H1 (cell line): ENCODE measurements around the gene STX10. TPM values are rescaled to one million over a fixed set of nuclear protein-coding genes. Genes with fewer than 3 reads are reported as not detected.

ENCODE experiments used
- CTCF ChIA-PET: fragments of 300-600 bp; sonication (Branson Sonifier 250); formaldehyde crosslinking; loops from one replicate; lab custom pipeline; 2021; ENCODE audit not compliant: partially characterized antibody; lab: Charles Lee
- POLR2A ChIA-PET: fragments of 300-600 bp; sonication (Branson Sonifier 250); formaldehyde crosslinking; loops from one replicate; lab custom pipeline; 2021; ENCODE audit warnings: inconsistent platforms; ENCODE audit not compliant: partially characterized antibody; lab: Charles Lee
- DNase-seq, 2 experiments: peaks; one replicate each; pipeline versions ENCODE4 v3.0.0 to v3.0.0-alpha.2; 2010 to 2022; ENCODE audit warnings: low spot score in 2 of 2, low read depth in 1 of 2, mixed read lengths in 1 of 2
- FAIRE-seq: peaks from 2 replicates; lab custom pipeline; 2011; peaks lifted over from hg19 to GRCh38; lab: Jason Lieb, UNC
- H2AFZ ChIP-seq: 2 replicates; pipeline ENCODE4 v1.8.1; 2012; ENCODE audit warnings: low read length, inconsistent platforms
- H2AK5ac ChIP-seq: 2 replicates; pipeline ENCODE4 v1.6.1; 2013; ENCODE audit warnings: low read depth, low read length
- H2BK120ac ChIP-seq: replicated peaks from 2 replicates; pipeline ENCODE3; 2013; ENCODE audit warnings: low read depth, low read length, inconsistent platforms
- H2BK12ac ChIP-seq: 2 replicates; pipeline ENCODE4 v1.6.1; 2013; ENCODE audit warnings: low read depth, low read length
- H2BK15ac ChIP-seq: 2 replicates; pipeline ENCODE4 v1.6.1; 2013; ENCODE audit warnings: low read length
- H2BK20ac ChIP-seq: 2 replicates; pipeline ENCODE4 v1.6.1; 2013; ENCODE audit warnings: low read length
- H2BK5ac ChIP-seq: 2 replicates; pipeline ENCODE4 v1.6.1; 2013; ENCODE audit warnings: low read depth, low read length
- H3K14ac ChIP-seq: 2 replicates; pipeline ENCODE4 v1.6.1; 2013; ENCODE audit warnings: inconsistent platforms; ENCODE audit not compliant: insufficient read length
- H3K18ac ChIP-seq: 2 replicates; pipeline ENCODE4 v1.6.1; 2013; ENCODE audit warnings: low read length; ENCODE audit errors: extremely low read depth
- H3K23ac ChIP-seq: 2 replicates; pipeline ENCODE4 v1.6.1; 2013; ENCODE audit warnings: inconsistent platforms; ENCODE audit not compliant: insufficient read length
- H3K23me2 ChIP-seq: 2 replicates; pipeline ENCODE4 v1.6.1; 2013; ENCODE audit warnings: low read depth, low read length
- H3K27ac ChIP-seq: 2 replicates; pipeline ENCODE4 v1.6.1; 2011; ENCODE audit warnings: low read depth, low read length, inconsistent platforms
- H3K27me3 ChIP-seq, 4 experiments: replicated peaks in 1 of 4; 1 replicate in 1 of 4; 2 replicates in 3 of 4; pipeline versions ENCODE4 v1.6.1 to v1.8.1; 2011 to 2013; ENCODE audit warnings: low read length in 3 of 4, mild to moderate bottlenecking in 3 of 4, inconsistent platforms in 2 of 4, mixed read lengths in 2 of 4, moderate library complexity in 1 of 4; ENCODE audit not compliant: control insufficient read depth in 3 of 4, insufficient read depth in 3 of 4; ENCODE audit errors: extremely low read depth in 1 of 4
- H3K36me3 ChIP-seq, 4 experiments: 2 replicates each; pipeline versions ENCODE4 v1.6.1 to v1.8.1; 2011 to 2013; ENCODE audit warnings: mild to moderate bottlenecking in 4 of 4, low read length in 3 of 4, moderate library complexity in 2 of 4, control low read depth in 1 of 4, inconsistent platforms in 1 of 4; ENCODE audit not compliant: insufficient read depth in 4 of 4, control insufficient read depth in 2 of 4
- H3K4ac ChIP-seq: replicated peaks from 2 replicates; pipeline ENCODE3; 2013; ENCODE audit warnings: low read length, low read depth, mixed read lengths, inconsistent platforms; ENCODE audit not compliant: insufficient read length
- H3K4me1 ChIP-seq, 4 experiments: replicated peaks in 1 of 4; 1 replicate in 1 of 4; 2 replicates in 3 of 4; pipeline versions ENCODE4 v1.6.1 to v1.8.1; 2011 to 2013; ENCODE audit warnings: low read length in 3 of 4, inconsistent platforms in 2 of 4, mixed read lengths in 1 of 4; ENCODE audit not compliant: insufficient read depth in 4 of 4, control insufficient read depth in 3 of 4
- H3K4me2 ChIP-seq, 2 experiments: 2 replicates each; pipeline versions ENCODE4 v1.6.1 to v1.8.1; 2011 to 2013; ENCODE audit warnings: low read depth in 2 of 2, low read length in 2 of 2, control low read depth in 1 of 2, inconsistent platforms in 1 of 2, mild to moderate bottlenecking in 1 of 2; ENCODE audit not compliant: insufficient read depth in 1 of 2
- H3K4me3 ChIP-seq, 4 experiments: fragments of 200-600, 300-600 bp in 1 of 4; sonication (generic), shearing (Covaris generic), sonication (Bioruptor Twin) in 1 of 4; 2 replicates each; pipeline versions ENCODE4 v1.5.1 to v1.8.1; 2011 to 2016; ENCODE audit warnings: low read length in 4 of 4, low read depth in 3 of 4, control low read depth in 2 of 4, inconsistent platforms in 2 of 4, mild to moderate bottlenecking in 2 of 4, mixed read lengths in 1 of 4, moderate library complexity in 1 of 4; ENCODE audit not compliant: insufficient read depth in 2 of 4; ENCODE audit errors: extremely low read depth in 1 of 4
- H3K56ac ChIP-seq: replicated peaks from 2 replicates; pipeline ENCODE3; 2013; ENCODE audit warnings: low read depth, mild to moderate bottlenecking, mixed read lengths, low read length, inconsistent platforms; ENCODE audit not compliant: insufficient read length
- H3K79me1 ChIP-seq: 2 replicates; pipeline ENCODE4 v1.6.1; 2013; ENCODE audit warnings: low read depth, low read length, control low read depth
- H3K79me2 ChIP-seq, 2 experiments: 2 replicates each; pipeline versions ENCODE4 v1.6.1 to v1.8.1; 2012 to 2013; ENCODE audit warnings: low read length in 2 of 2, mild to moderate bottlenecking in 2 of 2, inconsistent platforms in 1 of 2; ENCODE audit not compliant: insufficient read depth in 2 of 2, control insufficient read depth in 1 of 2
- H3K9ac ChIP-seq, 4 experiments: replicated peaks in 1 of 4; 1 replicate in 1 of 4; 2 replicates in 3 of 4; pipeline versions ENCODE4 v1.6.1 to v1.8.1; 2011 to 2013; ENCODE audit warnings: low read depth in 3 of 4, low read length in 3 of 4, control low read depth in 2 of 4, mild to moderate bottlenecking in 2 of 4, moderate library complexity in 2 of 4, inconsistent platforms in 1 of 4; ENCODE audit errors: extremely low read depth in 1 of 4
- H3K9me3 ChIP-seq, 2 experiments: 2 replicates each; pipeline versions ENCODE4 v1.6.1 to v1.8.1; 2012 to 2013; ENCODE audit warnings: mild to moderate bottlenecking in 2 of 2, moderate library complexity in 2 of 2, control low read depth in 1 of 2, inconsistent platforms in 1 of 2, low read depth in 1 of 2, low read length in 1 of 2, mixed read lengths in 1 of 2; ENCODE audit not compliant: insufficient read depth in 2 of 2
- H4K20me1 ChIP-seq, 2 experiments: replicated peaks in 1 of 2; 2 replicates each; pipeline versions ENCODE3 to v1.8.1; 2011 to 2013; ENCODE audit warnings: inconsistent platforms in 2 of 2, low read length in 2 of 2, mild to moderate bottlenecking in 1 of 2; ENCODE audit not compliant: insufficient read depth in 2 of 2, control insufficient read depth in 1 of 2
- H4K5ac ChIP-seq: 2 replicates; pipeline ENCODE4 v1.6.1; 2013; ENCODE audit warnings: low read length, low read depth, mixed read lengths, inconsistent platforms; ENCODE audit not compliant: insufficient read length
- H4K8ac ChIP-seq: 2 replicates; pipeline ENCODE4 v1.8.0; 2013; ENCODE audit warnings: mild to moderate bottlenecking, moderate library complexity, low read length, inconsistent platforms; ENCODE audit not compliant: insufficient read depth; ENCODE audit errors: extremely low read depth
- H4K91ac ChIP-seq: replicated peaks from 2 replicates; pipeline ENCODE3; 2013; ENCODE audit warnings: low read length, mixed read lengths, inconsistent platforms; ENCODE audit not compliant: insufficient read length
- BACH1 ChIP-seq: IDR thresholded peaks from 2 replicates; pipeline ENCODE4 v1.6.1; 2012; ENCODE audit warnings: low read length, improper control_type of control experiment
- CHD1 ChIP-seq: IDR thresholded peaks from 2 replicates; pipeline ENCODE4 v1.6.1; 2012; ENCODE audit warnings: low read depth, low read length, improper control_type of control experiment
- CREB1 ChIP-seq: IDR thresholded peaks from 2 replicates; pipeline ENCODE4 v1.6.1; 2012; ENCODE audit warnings: inconsistent platforms
- EGR1 ChIP-seq: IDR thresholded peaks from 2 replicates; pipeline ENCODE4 v1.6.1; 2011; ENCODE audit warnings: low read depth, low read length, borderline replicate concordance
- FOSL1 ChIP-seq: IDR thresholded peaks from 2 replicates; pipeline ENCODE4 v1.6.1; 2011; ENCODE audit warnings: mild to moderate bottlenecking, low read depth, low read length, moderate library complexity; ENCODE audit not compliant: insufficient read depth
- KDM1A ChIP-seq: fragments of 200-600, 300-600 bp; sonication (generic); IDR thresholded peaks from 2 replicates; pipeline ENCODE4 v1.7.1; 2016; ENCODE audit warnings: mild to moderate bottlenecking, low read length, borderline replicate concordance
- PHF8 ChIP-seq: fragments of 200-600 bp; sonication (generic); conservative IDR thresholded peaks from 2 replicates; pipeline ENCODE4 v1.7.1; 2012; ENCODE audit warnings: low read depth, mild to moderate bottlenecking, inconsistent platforms, low read length, moderate library complexity
- POU5F1 ChIP-seq: IDR thresholded peaks from 2 replicates; pipeline ENCODE4 v1.6.1; 2011; ENCODE audit warnings: low read depth, mild to moderate bottlenecking, low read length, moderate library complexity
- SIN3A ChIP-seq, 2 experiments: IDR thresholded peaks in 1 of 2; conservative IDR thresholded peaks in 1 of 2; 2 replicates each; pipeline ENCODE4 v1.6.1; 2011 to 2012; ENCODE audit warnings: low read length in 2 of 2, improper control_type of control experiment in 1 of 2, low read depth in 1 of 2, mild to moderate bottlenecking in 1 of 2
- SIRT6 ChIP-seq: IDR thresholded peaks from one replicate; pipeline ENCODE4 v1.7.1; 2012; ENCODE audit warnings: low read length, inconsistent platforms
- SP4 ChIP-seq: IDR thresholded peaks from 2 replicates; pipeline ENCODE4 v1.6.1; 2012; ENCODE audit warnings: low read length, inconsistent platforms
- SRF ChIP-seq: IDR thresholded peaks from 2 replicates; pipeline ENCODE4 v1.6.1; 2011; ENCODE audit warnings: mild to moderate bottlenecking, low read depth, low read length, moderate library complexity
- WGBS, 2 experiments: shearing (Covaris generic) in 1 of 2; methylation state at CpG; one replicate each; pipeline versions ENCODE4 v1.1.6 to v1.1.7; 2013 to 2015; ENCODE audit warnings: low lambda C conversion rate in 2 of 2, mixed read lengths in 2 of 2, inconsistent platforms in 1 of 2, low coverage in 1 of 2, missing lambda C conversion rate in 1 of 2; ENCODE audit not compliant: insufficient replicate concordance in 2 of 2, insufficient coverage in 1 of 2, insufficient read length in 1 of 2; ENCODE audit errors: extremely low coverage in 1 of 2, missing lambda C conversion rate in 1 of 2; 5-methylcytosine and 5-hydroxymethylcytosine counted together
- polyA plus RNA-seq, 7 experiments: library from polyadenylated mRNA; depleted of rRNA in 3 of 7; stranded (reverse) in 5 of 7; unstranded in 2 of 7; fragments of >200 nt in 5 of 7; fragments of 200-250 nt in 2 of 7; gene quantifications; 1 replicate in 5 of 7; 2 replicates in 1 of 7; 4 replicates in 1 of 7; pipeline versions ENCODE4 v1.2.1 to v1.2.3, GENCODE V29; 2011 to 2013; ENCODE audit warnings: missing spikeins in 2 of 7, mixed read lengths in 2 of 7
- total RNA-seq: library from RNA; stranded (reverse); fragmentation: NEBNext Ultra II Directional; extraction: Animal tissue kit (Norgen Biotek cat#: 25700); gene quantifications from 2 replicates; pipeline ENCODE4 v1.2.1, GENCODE V29; 2021

Gene STX10
- total and polyA plus RNA-seq, 2 of the 8 experiments (the other 6 are each of a cell fraction or from before 2014, with no cell fraction given), result 53.0 to 80.1 TPM

DNA sequence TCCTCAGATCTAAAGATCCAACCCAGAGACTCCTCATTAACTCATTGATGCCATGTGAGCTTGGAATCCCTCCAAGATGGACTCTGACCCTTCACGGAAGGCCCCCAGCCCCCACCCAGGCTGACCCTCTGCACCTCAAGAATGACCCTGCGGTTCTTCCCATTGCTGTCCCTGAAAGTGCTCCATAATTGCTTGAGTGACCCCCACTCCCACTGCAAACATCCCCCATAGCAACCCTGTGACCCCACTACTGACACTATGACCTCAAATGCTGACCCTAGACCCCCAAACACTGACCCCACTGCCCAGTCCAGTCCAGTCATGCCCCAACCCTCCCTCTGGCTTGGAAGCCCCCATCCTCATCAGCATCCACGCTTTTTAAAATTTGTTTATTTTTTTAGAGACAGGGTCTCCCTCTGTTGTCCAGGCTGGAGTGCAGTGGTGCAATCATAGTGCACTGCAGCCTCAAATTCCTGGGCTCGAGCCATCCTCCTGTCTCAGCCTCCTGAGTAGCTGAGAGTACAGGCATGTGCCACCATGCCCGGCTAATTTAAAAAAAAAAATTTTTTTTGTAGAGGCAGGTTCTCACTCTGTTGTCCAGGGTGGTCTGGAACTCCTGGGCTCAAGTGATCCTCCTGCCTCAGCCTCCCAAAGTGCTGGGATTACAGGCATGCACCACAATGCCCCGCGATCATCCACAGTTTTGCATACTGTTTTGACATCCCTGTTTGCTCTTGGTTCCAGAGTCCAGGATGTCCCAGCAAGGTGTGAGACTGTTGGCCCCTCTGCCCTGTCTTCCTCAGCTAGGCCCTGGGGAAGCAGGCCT is 48.4 kb downstream of the STX10 start:
- CTCF ChIA-PET, result interaction anchor here (0.5 to 2.9 kb wide), 21 partner anchors 9 to 363 kb away, joined by 3 to 16 read pairs (median 5); no protein-coding TSS in a partner anchor
- Histone ChIP-seq H3K79me1 (no peaks in the 10 kb centered on the region), H3K4me1 (peaks cover 0 to 27% (median 9%) of the 10 kb centered on the region in 4 experiments; a peak in 5 of 7 replicates), H2BK20ac (no peak overlapping the region), H3K23me2 (peaks cover 6% of the 10 kb centered on the region; the same call in 1 of the 2 replicates), H4K8ac (no peak overlapping the region; the same call in 1 of the 2 replicates), H2AK5ac (no peak overlapping the region; the same call in 1 of the 2 replicates), H3K18ac (peak overlapping the region; percentile 48; the same call in 1 of the 2 replicates), H2BK120ac (no peak overlapping the region), H3K27me3 (peaks cover 31 to 60% (median 53%) of the 10 kb centered on the region in 4 experiments), H2BK5ac (0 out of 2 replicates have a peak overlapping the region, but pooled peaks have one; percentile 24), H3K27ac (no peak overlapping the region), H3K9ac (no peak overlapping the region), H3K23ac (no peak overlapping the region), H3K4me2 (peak overlapping the region; percentile 42 to 63; a peak in 1 of 4 replicates), H2BK12ac (peak overlapping the region; percentile 68; the same call in 1 of the 2 replicates), H4K20me1 (peaks cover 0 to 16% of the 10 kb centered on the region in 2 experiments), H3K4me3 (peak overlapping the region in 2 of 4 experiments; percentile 36 to 55; a peak in 2 of 8 replicates), H3K56ac (no peak overlapping the region), H2BK15ac (0 out of 2 replicates have a peak overlapping the region, but pooled peaks have one; percentile 72), H4K91ac (peak overlapping the region; percentile 44), H3K14ac (no peak overlapping the region), H3K9me3 (no peaks in the 10 kb centered on the region), H3K79me2 (no peaks in the 10 kb centered on the region), H3K4ac (no peak overlapping the region), H4K5ac (no peak overlapping the region), H3K36me3 (no peaks in the 10 kb centered on the region), H2AFZ (no peak overlapping the region)
- 90% methylated on average over 7 of the region's 7 CpGs; no CpG with 5 or more reads in 1 of the 2 experiments for WGBS, 2 experiments
- TF ChIP-seq SIN3A (conservative IDR thresholded peaks at IDR 0.05 in 1 of 2, IDR thresholded peaks at IDR 0.05 in 1 of 2; ENCODE audit: low read depth in 1 of 2, low read length in 2 of 2) (no peak), PHF8 (no peak), SRF (no peak), CHD1 (no peak), SP4 (no peak), BACH1 (no peak), FOSL1 (no peak), SIRT6 (no peak), POU5F1 (no peak), KDM1A (no peak), CREB1 (no peak), EGR1 (no peak)
- no peak for DNase-seq
- POLR2A ChIA-PET, result interaction anchor here (0.8 to 11.6 kb wide), 6 partner anchors 8 to 74 kb away, joined by 3 to 141 read pairs (median 6); partner anchors contain the start of genes NACC1 and TRMT1
- FAIRE-seq, result no peak
